ENCODE data around the gene LYSMD3. TPM values are rescaled to one million over a fixed set of nuclear protein-coding genes. Genes with fewer than 3 reads are reported as not detected.
"Not testable (repeated sequence)": the region's sequence is repeated elsewhere in the genome, so short reads cannot be mapped to it uniquely, and the experiment has no call there.

Gene LYSMD3
- 21.6 TPM for total RNA-seq

- DNase-seq (ENCODE audit: low spot score in 2 of 2) = peak; percentile 88 to 92
- no peak for FAIRE-seq
Measured at GRCh38 chr5:90529194-90529938, at the start of gene LYSMD3. Gene LYSMD3 (minus strand): TSS chr5:90529584. CDS start chr5:90525289, 4,295 bp downstream.

GRCh38 chr5:90576566-90576965 lies 47.2 kb upstream of the LYSMD3 start:
- DNase-seq (ENCODE audit: low spot score in 2 of 2); FAIRE-seq: not testable (repeated sequence)

GRCh38 chr5:90575712-90576111 lies 46.3 kb upstream of the LYSMD3 start:
- DNase-seq (ENCODE audit: low spot score in 2 of 2) (no peak), FAIRE-seq (no peak)

GRCh38 chr5:90571147-90571773 lies 41.9 kb upstream of the LYSMD3 start:
- FAIRE-seq (no peak), DNase-seq (ENCODE audit: low spot score in 2 of 2) (no peak)

- FAIRE-seq (no peak), DNase-seq (ENCODE audit: low spot score in 2 of 2) (no peak)
Measured at GRCh38 chr5:90570034-90570433, 40.6 kb upstream of the LYSMD3 start.

GRCh38 chr5:90569084-90569483 lies 39.7 kb upstream of the LYSMD3 start:
- no peak for FAIRE-seq
- DNase-seq (ENCODE audit: low spot score in 2 of 2) = no peak

- FAIRE-seq = no peak
Measured at GRCh38 chr5:90565491-90565890, 36.1 kb upstream of the LYSMD3 start.

GRCh38 chr5:90563108-90563507 lies 33.7 kb upstream of the LYSMD3 start:
- FAIRE-seq (no peak), DNase-seq (ENCODE audit: low spot score in 2 of 2) (no peak)

More at GRCh38 chr5:90565491-90565890, 36.1 kb upstream of the LYSMD3 start:
- DNase-seq (ENCODE audit: low spot score in 2 of 2) = no peak

- FAIRE-seq (no peak), DNase-seq (ENCODE audit: low spot score in 2 of 2) (no peak)
Measured at GRCh38 chr5:90562341-90562740, 33.0 kb upstream of the LYSMD3 start.

GRCh38 chr5:90561766-90562165 lies 32.4 kb upstream of the LYSMD3 start:
- FAIRE-seq = no peak
- no peak for DNase-seq (ENCODE audit: low spot score in 2 of 2)

- FAIRE-seq = no peak
- DNase-seq (ENCODE audit: low spot score in 2 of 2) = no peak
Measured at GRCh38 chr5:90560771-90561170, 31.4 kb upstream of the LYSMD3 start.

- no peak for FAIRE-seq
Measured at GRCh38 chr5:90558344-90559192, 29.2 kb upstream of the LYSMD3 start, which contains the start of gene ADGRV1. Gene ADGRV1 (plus strand): TSS chr5:90558797. CDS start chr5:90558896, 99 bp downstream.

GRCh38 chr5:90557871-90558270 lies 28.5 kb upstream of the LYSMD3 start:
- FAIRE-seq = no peak
- DNase-seq (ENCODE audit: low spot score in 2 of 2) = no peak

More at GRCh38 chr5:90558344-90559192, 29.2 kb upstream of the LYSMD3 start, which contains the start of gene ADGRV1:
- peak; percentile 44 to 72 for DNase-seq (ENCODE audit: low spot score in 2 of 2)

- FAIRE-seq = no peak
- DNase-seq (ENCODE audit: low spot score in 2 of 2) = no peak
Measured at GRCh38 chr5:90557391-90557790, 28.0 kb upstream of the LYSMD3 start.

- DNase-seq (ENCODE audit: low spot score in 2 of 2) (no peak), FAIRE-seq (no peak)
Measured at GRCh38 chr5:90555666-90556065, 26.3 kb upstream of the LYSMD3 start.

- DNase-seq (ENCODE audit: low spot score in 2 of 2) (no peak), FAIRE-seq (no peak)
Measured at GRCh38 chr5:90554358-90555006, 25.1 kb upstream of the LYSMD3 start.

- no peak for DNase-seq (ENCODE audit: low spot score in 2 of 2)
- no peak for FAIRE-seq
Measured at GRCh38 chr5:90553711-90554110, 24.3 kb upstream of the LYSMD3 start.

GRCh38 chr5:90551376-90551775 lies 22.0 kb upstream of the LYSMD3 start:
- FAIRE-seq (peak; percentile 6), DNase-seq (ENCODE audit: low spot score in 2 of 2) (no peak)

GRCh38 chr5:90550963-90551362 lies 21.6 kb upstream of the LYSMD3 start:
- FAIRE-seq (no peak), DNase-seq (ENCODE audit: low spot score in 2 of 2) (no peak)

- FAIRE-seq = no peak
- DNase-seq (ENCODE audit: low spot score in 2 of 2) = no peak
Measured at GRCh38 chr5:90549729-90550275, 20.4 kb upstream of the LYSMD3 start.
